ENCODE results near the gene RPL13A. TPM values are rescaled to one million over a fixed set of nuclear protein-coding genes. Genes with fewer than 3 reads are reported as not detected.

The RPL13A gene
- total and polyA plus RNA-seq, 9 of the 15 experiments (the other 6 are each of a cell fraction or from before 2014, with no cell fraction given), result 1,744 to 5,482 (median 2,949) TPM

- TF ChIP-seq ZNF695 (CRISPR knock-in tag; IDR thresholded peaks at IDR 0.05) (no peak), SIN3B (IDR thresholded peaks at IDR 0.05; ENCODE audit: low read depth) (peak; percentile 69), ZNF407 (IDR thresholded peaks at IDR 0.05; ENCODE audit: low read depth) (no peak), TRIM24 (IDR thresholded peaks at IDR 0.05) (no peak), ELK3 (CRISPR knock-in tag; IDR thresholded peaks at IDR 0.05) (no peak), PHTF2 (CRISPR knock-in tag; IDR thresholded peaks at IDR 0.05) (0 out of 2 replicates have a peak, but pooled peaks have one; percentile 30), TCF7L2 (IDR thresholded peaks at IDR 0.05; ENCODE audit: low read depth, low read length) (no peak), IRF9 (tag; IDR thresholded peaks at IDR 0.05) (peak; percentile 77), CBX8 (IDR thresholded peaks at IDR 0.05; ENCODE audit: borderline replicate concordance, extremely low read depth, low read depth, low read length, poor library complexity, severe bottlenecking) (no peak), TEAD4 (IDR thresholded peaks at IDR 0.05; ENCODE audit: low read length) (peak; percentile 37; the same call in 1 of the 2 replicates), TEAD4 (CRISPR knock-in tag; IDR thresholded peaks at IDR 0.05; ENCODE audit: borderline replicate concordance) (no peak)
- TF ChIP-seq, protein P1, sequence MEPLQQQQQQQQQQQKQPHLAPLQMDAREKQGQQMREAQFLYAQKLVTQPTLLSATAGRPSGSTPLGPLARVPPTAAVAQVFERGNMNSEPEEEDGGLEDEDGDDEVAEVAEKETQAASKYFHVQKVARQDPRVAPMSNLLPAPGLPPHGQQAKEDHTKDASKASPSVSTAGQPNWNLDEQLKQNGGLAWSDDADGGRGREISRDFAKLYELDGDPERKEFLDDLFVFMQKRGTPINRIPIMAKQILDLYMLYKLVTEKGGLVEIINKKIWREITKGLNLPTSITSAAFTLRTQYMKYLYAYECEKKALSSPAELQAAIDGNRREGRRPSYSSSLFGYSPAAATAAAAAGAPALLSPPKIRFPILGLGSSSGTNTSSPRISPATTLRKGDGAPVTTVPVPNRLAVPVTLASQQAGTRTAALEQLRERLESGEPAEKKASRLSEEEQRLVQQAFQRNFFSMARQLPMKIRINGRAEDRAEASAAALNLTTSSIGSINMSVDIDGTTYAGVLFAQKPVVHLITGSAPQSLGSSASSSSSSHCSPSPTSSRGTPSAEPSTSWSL (CRISPR knock-in tag; IDR thresholded peaks at IDR 0.05; ENCODE audit: borderline replicate concordance), result no peak
- TF ChIP-seq, protein P2, sequence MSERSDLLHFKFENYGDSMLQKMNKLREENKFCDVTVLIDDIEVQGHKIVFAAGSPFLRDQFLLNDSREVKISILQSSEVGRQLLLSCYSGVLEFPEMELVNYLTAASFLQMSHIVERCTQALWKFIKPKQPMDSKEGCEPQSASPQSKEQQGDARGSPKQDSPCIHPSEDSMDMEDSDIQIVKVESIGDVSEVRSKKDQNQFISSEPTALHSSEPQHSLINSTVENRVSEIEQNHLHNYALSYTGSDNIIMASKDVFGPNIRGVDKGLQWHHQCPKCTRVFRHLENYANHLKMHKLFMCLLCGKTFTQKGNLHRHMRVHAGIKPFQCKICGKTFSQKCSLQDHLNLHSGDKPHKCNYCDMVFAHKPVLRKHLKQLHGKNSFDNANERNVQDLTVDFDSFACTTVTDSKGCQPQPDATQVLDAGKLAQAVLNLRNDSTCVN (CRISPR knock-in tag; IDR thresholded peaks at IDR 0.05), result peak; percentile 52
Observed at GRCh38 chr19:49487277-49488045, at the start of gene RPL13A (continued).
